K562 (cell line): ENCODE results near the gene CHST12. TPM values are rescaled to one million over a fixed set of nuclear protein-coding genes. Genes with fewer than 3 reads are reported as not detected.

Experiments used
- CHAMP1 ChIP-seq: fragments of 450-650 bp; IDR thresholded peaks from 2 replicates; pipeline ENCODE4 v1.6.1; 2016; ENCODE audit warnings: mild to moderate bottlenecking
- CSDE1 ChIP-seq, 2 experiments: fragments of 450-650 bp; IDR thresholded peaks; 2 replicates each; pipeline ENCODE4 v1.6.1; 2016; ENCODE audit warnings: mild to moderate bottlenecking in 1 of 2
- GATAD2B ChIP-seq: fragments of 450-650 bp; IDR thresholded peaks from 2 replicates; pipeline ENCODE4 v1.6.1; 2017; ENCODE audit warnings: mild to moderate bottlenecking, borderline replicate concordance
- NFE2 ChIP-seq: IDR thresholded peaks from 2 replicates; pipeline ENCODE4 v1.6.1; 2014; ENCODE audit warnings: antibody characterized with exemption, low read depth
- NONO ChIP-seq, 2 experiments: fragments of 200-400 bp in 1 of 2; fragments of 450-650 bp in 1 of 2; formaldehyde crosslinking in 1 of 2; IDR thresholded peaks; 2 replicates each; pipeline ENCODE4 v1.6.1; 2017; ENCODE audit warnings: low read depth in 2 of 2, mild to moderate bottlenecking in 2 of 2, moderate library complexity in 2 of 2, low read length in 1 of 2
- POLR2AphosphoS5 ChIP-seq: IDR thresholded peaks from 2 replicates; pipeline ENCODE4 v1.6.1; 2011; ENCODE audit warnings: mild to moderate bottlenecking, low read depth, low read length, moderate library complexity; ENCODE audit not compliant: control insufficient read depth, insufficient read depth
- STAT5A ChIP-seq: IDR thresholded peaks from 2 replicates; pipeline ENCODE4 v1.6.1; 2012; ENCODE audit warnings: low read length, inconsistent platforms, borderline replicate concordance
- YY1 ChIP-seq, 3 experiments: IDR thresholded peaks; 2 replicates each; pipeline ENCODE4 v1.6.1; 2011; ENCODE audit warnings: low read length in 2 of 3, mild to moderate bottlenecking in 2 of 3, moderate library complexity in 2 of 3, borderline replicate concordance in 1 of 3, control low read depth in 1 of 3, low read depth in 1 of 3; ENCODE audit not compliant: insufficient read depth in 3 of 3, insufficient replicate concordance in 2 of 3, control insufficient read depth in 1 of 3, insufficient read length in 1 of 3; ENCODE audit errors: extremely low read depth in 1 of 3
- ZZZ3 ChIP-seq: fragments of 450-650 bp; IDR thresholded peaks from 2 replicates; pipeline ENCODE4 v1.6.1; 2016; ENCODE audit warnings: antibody characterized with exemption, mild to moderate bottlenecking, moderate library complexity
- polyA plus RNA-seq, 8 experiments: library from polyadenylated mRNA; depleted of rRNA in 4 of 8; stranded (reverse) in 5 of 8; unstranded in 3 of 8; fragments of >200 nt; fragmentation: Nextera tagmentation in 2 of 8; fragmentation: Illumina TruSeq in 1 of 8; extraction: Ambion mirVana in 2 of 8; extraction: Trizol in 1 of 8; gene quantifications; 2 replicates each; pipeline versions ENCODE4 v1.2.1 to v1.2.3, GENCODE V29; 2011 to 2014; ENCODE audit warnings: inconsistent platforms in 1 of 8, missing spikeins in 1 of 8
- total RNA-seq, 7 experiments: library from RNA; depleted of rRNA in 6 of 7; stranded (reverse); fragments of >200 nt in 6 of 7; fragmentation: Illumina TruSeq in 2 of 7; extraction: Trizol in 2 of 7; gene quantifications; 2 replicates each; pipeline versions ENCODE4 v1.2.1 to v1.2.3, GENCODE V29; 2011 to 2021; ENCODE audit warnings: low replicate concordance in 1 of 7
- TF ChIP-seq, protein P1 (sequence below), 2 experiments: fragments of 450-650 bp in 1 of 2; sonication (generic) in 1 of 2; formaldehyde crosslinking in 1 of 2; IDR thresholded peaks; 2 replicates each; pipeline versions ENCODE4 v1.7.1 to v1.9.0; 2016 to 2022; ENCODE audit warnings: inconsistent platforms in 1 of 2, mild to moderate bottlenecking in 1 of 2, missing genetic modification reagents in 1 of 2
- TF ChIP-seq, protein P2 (sequence below): fragments of 450-650 bp; formaldehyde crosslinking; IDR thresholded peaks from 2 replicates; pipeline ENCODE4 v1.4.0; 2022; ENCODE audit warnings: mild to moderate bottlenecking, moderate library complexity

The CHST12 gene
- total and polyA plus RNA-seq, 9 of the 15 experiments (the other 6 are each of a cell fraction or from before 2014, with no cell fraction given): 0.18 to 19.8 (median 3.6) TPM

GRCh38 chr7:2354186-2354938, 49.0 kb upstream of the CHST12 start, which contains the start of gene EIF3B (continued):
- TF ChIP-seq, protein P1, sequence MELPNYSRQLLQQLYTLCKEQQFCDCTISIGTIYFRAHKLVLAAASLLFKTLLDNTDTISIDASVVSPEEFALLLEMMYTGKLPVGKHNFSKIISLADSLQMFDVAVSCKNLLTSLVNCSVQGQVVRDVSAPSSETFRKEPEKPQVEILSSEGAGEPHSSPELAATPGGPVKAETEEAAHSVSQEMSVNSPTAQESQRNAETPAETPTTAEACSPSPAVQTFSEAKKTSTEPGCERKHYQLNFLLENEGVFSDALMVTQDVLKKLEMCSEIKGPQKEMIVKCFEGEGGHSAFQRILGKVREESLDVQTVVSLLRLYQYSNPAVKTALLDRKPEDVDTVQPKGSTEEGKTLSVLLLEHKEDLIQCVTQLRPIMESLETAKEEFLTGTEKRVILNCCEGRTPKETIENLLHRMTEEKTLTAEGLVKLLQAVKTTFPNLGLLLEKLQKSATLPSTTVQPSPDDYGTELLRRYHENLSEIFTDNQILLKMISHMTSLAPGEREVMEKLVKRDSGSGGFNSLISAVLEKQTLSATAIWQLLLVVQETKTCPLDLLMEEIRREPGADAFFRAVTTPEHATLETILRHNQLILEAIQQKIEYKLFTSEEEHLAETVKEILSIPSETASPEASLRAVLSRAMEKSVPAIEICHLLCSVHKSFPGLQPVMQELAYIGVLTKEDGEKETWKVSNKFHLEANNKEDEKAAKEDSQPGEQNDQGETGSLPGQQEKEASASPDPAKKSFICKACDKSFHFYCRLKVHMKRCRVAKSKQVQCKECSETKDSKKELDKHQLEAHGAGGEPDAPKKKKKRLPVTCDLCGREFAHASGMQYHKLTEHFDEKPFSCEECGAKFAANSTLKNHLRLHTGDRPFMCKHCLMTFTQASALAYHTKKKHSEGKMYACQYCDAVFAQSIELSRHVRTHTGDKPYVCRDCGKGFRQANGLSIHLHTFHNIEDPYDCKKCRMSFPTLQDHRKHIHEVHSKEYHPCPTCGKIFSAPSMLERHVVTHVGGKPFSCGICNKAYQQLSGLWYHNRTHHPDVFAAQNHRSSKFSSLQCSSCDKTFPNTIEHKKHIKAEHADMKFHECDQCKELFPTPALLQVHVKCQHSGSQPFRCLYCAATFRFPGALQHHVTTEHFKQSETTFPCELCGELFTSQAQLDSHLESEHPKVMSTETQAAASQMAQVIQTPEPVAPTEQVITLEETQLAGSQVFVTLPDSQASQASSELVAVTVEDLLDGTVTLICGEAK (IDR thresholded peaks at IDR 0.05): peak; percentile 62; the same call in 1 of the 2 replicates
- TF ChIP-seq, protein P1 (CRISPR knock-in tag; IDR thresholded peaks at IDR 0.05): no peak
- TF ChIP-seq CSDE1 (IDR thresholded peaks at IDR 0.05): no peak
- peak; percentile 83 to 95 (median 90) for TF ChIP-seq YY1 (IDR thresholded peaks at IDR 0.05; ENCODE audit: borderline replicate concordance in 1 of 3, control insufficient read depth in 1 of 3, extremely low read depth in 1 of 3, insufficient read depth in 3 of 3, insufficient read length in 1 of 3, insufficient replicate concordance in 2 of 3, low read depth in 1 of 3, low read length in 2 of 3)
- TF ChIP-seq, protein P2, sequence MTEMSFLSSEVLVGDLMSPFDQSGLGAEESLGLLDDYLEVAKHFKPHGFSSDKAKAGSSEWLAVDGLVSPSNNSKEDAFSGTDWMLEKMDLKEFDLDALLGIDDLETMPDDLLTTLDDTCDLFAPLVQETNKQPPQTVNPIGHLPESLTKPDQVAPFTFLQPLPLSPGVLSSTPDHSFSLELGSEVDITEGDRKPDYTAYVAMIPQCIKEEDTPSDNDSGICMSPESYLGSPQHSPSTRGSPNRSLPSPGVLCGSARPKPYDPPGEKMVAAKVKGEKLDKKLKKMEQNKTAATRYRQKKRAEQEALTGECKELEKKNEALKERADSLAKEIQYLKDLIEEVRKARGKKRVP: peak; percentile 47; the same call in 1 of the 2 replicates
- peak; percentile 60 for TF ChIP-seq NFE2
- peak; percentile 46 to 99; a peak in 3 of 4 replicates for TF ChIP-seq NONO (IDR thresholded peaks at IDR 0.05; ENCODE audit: low read depth in 2 of 2, low read length in 1 of 2)
- no peak for TF ChIP-seq STAT5A
- peak; percentile 59; the same call in 1 of the 2 replicates for TF ChIP-seq POLR2AphosphoS5
- peak; percentile 42; the same call in 1 of the 2 replicates for TF ChIP-seq CHAMP1
- peak; percentile 76; the same call in 1 of the 2 replicates for TF ChIP-seq GATAD2B
- peak; percentile 30; the same call in 1 of the 2 replicates for TF ChIP-seq ZZZ3
